Neural cell (in vitro differentiated cells): ENCODE results near the gene HECW1. TPM values are rescaled to one million over a fixed set of nuclear protein-coding genes. Genes with fewer than 3 reads are reported as not detected.

Experiments used
- H2AFZ ChIP-seq: fragments of 200-600, 300-800 bp; sonication (generic), shearing (Covaris generic); 2 replicates; pipeline ENCODE4 v1.6.0; 2014; ENCODE audit warnings: low read depth, mild to moderate bottlenecking, antibody characterized with exemption, low read length, moderate library complexity
- H3F3A ChIP-seq: fragments of 200-600 bp; shearing (Covaris generic); 2 replicates; pipeline ENCODE4 v1.6.1; 2016; ENCODE audit warnings: mild to moderate bottlenecking, moderate library complexity, mixed read lengths, antibody characterized with exemption, low read length; ENCODE audit not compliant: insufficient read depth, poor library complexity, severe bottlenecking
- H3K27ac ChIP-seq: fragments of 200-600, 300-800 bp; sonication (generic), shearing (Covaris generic); 2 replicates; pipeline ENCODE4 v1.5.1; 2014; ENCODE audit warnings: mild to moderate bottlenecking, low read length, moderate library complexity
- H3K27me3 ChIP-seq: fragments of 300-800, 200-600 bp; sonication (generic), shearing (Covaris generic); 2 replicates; pipeline ENCODE4 v1.6.0; 2014; ENCODE audit warnings: mild to moderate bottlenecking, low read depth, low read length, moderate library complexity; ENCODE audit not compliant: insufficient read depth
- H3K36me3 ChIP-seq: fragments of 300-800, 200-600 bp; sonication (generic), shearing (Covaris generic); 2 replicates; pipeline ENCODE4 v1.5.1; 2014; ENCODE audit warnings: mild to moderate bottlenecking, antibody characterized with exemption, low read length, moderate library complexity; ENCODE audit not compliant: insufficient read depth
- H3K4me2 ChIP-seq: fragments of 300-800, 200-600 bp; sonication (generic), shearing (Covaris generic); 2 replicates; pipeline ENCODE4 v1.6.0; 2014; ENCODE audit warnings: mild to moderate bottlenecking, low read length
- H3K4me3 ChIP-seq: fragments of 300-800, 200-600 bp; sonication (generic), shearing (Covaris generic); 2 replicates; pipeline ENCODE4 v1.5.1; 2014; ENCODE audit warnings: mild to moderate bottlenecking, low read length, moderate library complexity
- H3K79me2 ChIP-seq: fragments of 200-600 bp; shearing (Covaris generic); replicated peaks from 2 replicates; pipeline ENCODE4 v1.6.0; 2014; ENCODE audit warnings: mild to moderate bottlenecking, low read length, moderate library complexity; ENCODE audit not compliant: insufficient read depth
- H3K9ac ChIP-seq: fragments of 300-800, 200-600 bp; sonication (generic), shearing (Covaris generic); 2 replicates; pipeline ENCODE4 v1.6.1; 2016; ENCODE audit warnings: mild to moderate bottlenecking, low read length, mixed read lengths
- H3K9me2 ChIP-seq: fragments of 200-600 bp; shearing (Covaris generic); 2 replicates; pipeline ENCODE4 v1.6.1; 2016; ENCODE audit warnings: mild to moderate bottlenecking, low read length, mixed read lengths; ENCODE audit not compliant: insufficient read depth
- H3K9me3 ChIP-seq: fragments of 200-600, 300-800 bp; sonication (generic), shearing (Covaris generic); 2 replicates; pipeline ENCODE4 v1.6.1; 2016; ENCODE audit warnings: mild to moderate bottlenecking, mixed run types, low read length, moderate library complexity, mixed read lengths
- H4K20me1 ChIP-seq: fragments of 200-600 bp; shearing (Covaris generic); 2 replicates; pipeline ENCODE4 v1.6.1; 2016; ENCODE audit warnings: mild to moderate bottlenecking, mixed run types; ENCODE audit not compliant: insufficient read depth
- EP300 ChIP-seq: fragments of 450-650 bp; conservative IDR thresholded peaks from 2 replicates; pipeline ENCODE4 v1.6.1; 2014; ENCODE audit warnings: antibody characterized with exemption, mild to moderate bottlenecking, moderate library complexity; ENCODE audit not compliant: poor library complexity, severe bottlenecking
- EZH2 ChIP-seq: fragments of 200-600, 300-800 bp; shearing (Covaris generic), sonication (generic); IDR thresholded peaks from 2 replicates; pipeline ENCODE4 v1.6.1; 2014; ENCODE audit warnings: antibody characterized with exemption, low read length, borderline replicate concordance, mild to moderate bottlenecking; ENCODE audit not compliant: insufficient read depth, poor library complexity, severe bottlenecking
- MXI1 ChIP-seq: fragments of 450-650 bp; conservative IDR thresholded peaks from 2 replicates; pipeline ENCODE4 v1.6.1; 2014; ENCODE audit warnings: antibody characterized with exemption, mild to moderate bottlenecking; ENCODE audit not compliant: poor library complexity, severe bottlenecking
- POLR2AphosphoS5 ChIP-seq: IDR thresholded peaks from 2 replicates; pipeline ENCODE4 v1.6.1; 2012
- RAD21 ChIP-seq: fragments of 450-650 bp; conservative IDR thresholded peaks from 2 replicates; pipeline ENCODE4 v1.6.1; 2014; ENCODE audit warnings: antibody characterized with exemption, mild to moderate bottlenecking, moderate library complexity
- REST ChIP-seq: IDR thresholded peaks from 2 replicates; pipeline ENCODE4 v1.6.1; 2012; ENCODE audit warnings: borderline replicate concordance
- SMC3 ChIP-seq: fragments of 450-650 bp; conservative IDR thresholded peaks from 2 replicates; pipeline ENCODE4 v1.6.1; 2014; ENCODE audit warnings: antibody characterized with exemption, mild to moderate bottlenecking, moderate library complexity; ENCODE audit not compliant: poor library complexity
- TAF1 ChIP-seq: IDR thresholded peaks from 2 replicates; pipeline ENCODE4 v1.6.1; 2012; ENCODE audit warnings: low read depth
- polyA plus RNA-seq: library from polyadenylated mRNA; depleted of rRNA; stranded (reverse); fragments of >200 nt; gene quantifications from 2 replicates; pipeline ENCODE4 v1.2.3, GENCODE V29; 2014
- TF ChIP-seq, protein P1 (sequence below): fragments of 450-650 bp; IDR thresholded peaks from 2 replicates; pipeline ENCODE4 v1.5.1; 2014; ENCODE audit warnings: antibody characterized with exemption, mild to moderate bottlenecking, moderate library complexity; ENCODE audit not compliant: poor library complexity, severe bottlenecking

Gene HECW1
- polyA plus RNA-seq, 1 donor from 2014 or later = 13.8 TPM

DNA sequence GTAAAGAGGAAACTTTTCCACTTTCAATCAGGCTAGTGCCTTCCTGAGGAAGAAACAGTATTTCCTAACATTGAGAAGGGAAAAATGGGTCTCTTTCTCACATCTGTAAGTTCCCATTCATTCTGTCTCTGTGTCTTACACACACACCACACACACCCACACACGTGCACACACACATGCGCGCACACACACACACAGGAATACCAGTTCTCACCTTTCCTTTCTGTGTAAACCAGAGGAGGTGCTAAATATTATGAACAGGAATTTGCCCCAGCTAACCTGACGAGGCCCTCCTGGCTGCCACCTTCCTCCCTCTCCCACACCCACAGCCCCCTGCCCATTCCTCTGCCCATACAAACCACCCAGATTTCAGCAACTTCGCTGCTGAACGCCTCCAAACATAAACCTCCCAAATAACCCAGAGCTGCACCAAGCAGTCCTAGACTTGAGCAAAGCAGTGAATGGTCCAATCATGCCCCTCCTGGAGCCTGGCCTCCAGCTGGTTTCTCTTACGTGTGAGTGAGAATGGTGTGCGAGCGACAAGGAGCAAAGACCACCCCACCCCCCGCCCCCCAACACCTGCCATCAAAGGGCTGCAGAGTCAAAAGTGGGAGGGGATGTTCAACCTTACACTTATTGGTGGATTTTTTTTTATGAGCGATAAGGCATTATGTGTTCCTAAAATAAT lies 190.5 kb downstream of the HECW1 start:
- Histone ChIP-seq H3K36me3 (no peaks in the 10 kb centered on the region), H2AFZ (no peak overlapping the region), H3K9ac (no peak overlapping the region), H3K79me2 (no peaks in the 10 kb centered on the region), H3K9me2 (no peaks in the 10 kb centered on the region), H3K27ac (no peak overlapping the region), H3K9me3 (no peaks in the 10 kb centered on the region), H3F3A (peaks cover 2% of the 10 kb centered on the region), H4K20me1 (no peaks in the 10 kb centered on the region), H3K4me3 (no peak overlapping the region), H3K27me3 (no peaks in the 10 kb centered on the region), H3K4me2 (no peak overlapping the region)
- TF ChIP-seq TAF1 (no peak), SMC3 (no peak), EZH2 (no peak), POLR2AphosphoS5 (no peak), REST (no peak)
- TF ChIP-seq, protein P1, sequence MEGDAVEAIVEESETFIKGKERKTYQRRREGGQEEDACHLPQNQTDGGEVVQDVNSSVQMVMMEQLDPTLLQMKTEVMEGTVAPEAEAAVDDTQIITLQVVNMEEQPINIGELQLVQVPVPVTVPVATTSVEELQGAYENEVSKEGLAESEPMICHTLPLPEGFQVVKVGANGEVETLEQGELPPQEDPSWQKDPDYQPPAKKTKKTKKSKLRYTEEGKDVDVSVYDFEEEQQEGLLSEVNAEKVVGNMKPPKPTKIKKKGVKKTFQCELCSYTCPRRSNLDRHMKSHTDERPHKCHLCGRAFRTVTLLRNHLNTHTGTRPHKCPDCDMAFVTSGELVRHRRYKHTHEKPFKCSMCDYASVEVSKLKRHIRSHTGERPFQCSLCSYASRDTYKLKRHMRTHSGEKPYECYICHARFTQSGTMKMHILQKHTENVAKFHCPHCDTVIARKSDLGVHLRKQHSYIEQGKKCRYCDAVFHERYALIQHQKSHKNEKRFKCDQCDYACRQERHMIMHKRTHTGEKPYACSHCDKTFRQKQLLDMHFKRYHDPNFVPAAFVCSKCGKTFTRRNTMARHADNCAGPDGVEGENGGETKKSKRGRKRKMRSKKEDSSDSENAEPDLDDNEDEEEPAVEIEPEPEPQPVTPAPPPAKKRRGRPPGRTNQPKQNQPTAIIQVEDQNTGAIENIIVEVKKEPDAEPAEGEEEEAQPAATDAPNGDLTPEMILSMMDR = no peak

DNA sequence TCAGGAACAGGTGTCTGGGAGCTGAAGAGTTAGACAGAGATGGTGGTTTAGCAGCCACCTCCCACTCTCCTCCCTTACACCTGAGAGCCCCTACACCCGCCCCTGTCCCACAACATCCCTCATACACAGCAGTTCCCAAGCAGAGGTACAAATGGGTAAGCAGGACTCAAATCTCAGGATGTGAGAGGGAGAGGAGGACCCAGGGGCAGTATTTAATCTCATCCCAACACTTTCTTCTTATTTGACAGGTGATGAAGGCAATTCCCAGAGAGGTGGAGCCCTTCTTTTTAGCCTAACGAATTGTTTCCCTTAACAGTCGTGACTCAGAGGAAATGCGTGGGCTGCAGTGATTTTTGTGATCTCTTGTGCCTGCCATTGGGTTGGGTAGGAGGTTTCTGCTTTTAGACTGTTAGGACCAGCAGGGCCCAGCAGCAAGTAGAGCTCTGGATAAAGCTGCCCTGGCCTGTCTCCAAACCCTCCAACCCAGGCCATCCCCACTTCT lies 191.3 kb downstream of the HECW1 start:
- Histone ChIP-seq H3K79me2 (no peaks in the 10 kb centered on the region), H4K20me1 (no peaks in the 10 kb centered on the region), H3K27ac (no peak overlapping the region), H3K9me3 (no peaks in the 10 kb centered on the region), H2AFZ (no peak overlapping the region), H3K4me3 (no peak overlapping the region), H3K9me2 (no peaks in the 10 kb centered on the region), H3F3A (peaks cover 2% of the 10 kb centered on the region), H3K27me3 (no peaks in the 10 kb centered on the region), H3K4me2 (no peak overlapping the region), H3K9ac (no peak overlapping the region), H3K36me3 (no peaks in the 10 kb centered on the region)
- TF ChIP-seq POLR2AphosphoS5 (no peak), EP300 (no peak), RAD21 (no peak), EZH2 (no peak), REST (no peak), SMC3 (no peak), MXI1 (no peak), TAF1 (no peak)
- TF ChIP-seq, protein P1 = no peak
